SK-N-SH treated with all-trans-retinoic acid at 6 μM for 48 hours (cell line): Measurements from ENCODE around the gene PARVB.

ENCODE experiments used
- ATAC-seq: fragments of 200-7000 bp; cut with Tn5 transposase; 3 replicates; pipeline ENCODE4 v1.9.1; 2020; ENCODE audit warnings: mild to moderate bottlenecking, moderate library complexity
- ARNTL ChIP-seq: fragments of 450-650 bp; formaldehyde crosslinking; IDR thresholded peaks from 2 replicates; pipeline ENCODE4 v1.5.0; 2020; ENCODE audit warnings: low read depth, mild to moderate bottlenecking, moderate library complexity, borderline replicate concordance
- BACH2 ChIP-seq: fragments of 250-450 bp; sonication (Bioruptor Pico); IDR thresholded peaks from 2 replicates; pipeline ENCODE4 v1.9.0; 2021; ENCODE audit warnings: mild to moderate bottlenecking, borderline replicate concordance
- CREB5 ChIP-seq: fragments of 250-450 bp; sonication (Bioruptor Pico); IDR thresholded peaks from 2 replicates; pipeline ENCODE4 v1.5.1; 2020; ENCODE audit warnings: low read depth, mild to moderate bottlenecking, moderate library complexity
- CSDC2 ChIP-seq: fragments of 250-450 bp; sonication (Bioruptor Pico); IDR thresholded peaks from 2 replicates; pipeline ENCODE4 v1.5.0; 2020; ENCODE audit warnings: mild to moderate bottlenecking, moderate library complexity
- CSRNP3 ChIP-seq: fragments of 250-450 bp; sonication (Bioruptor Pico); IDR thresholded peaks from 2 replicates; pipeline ENCODE4 v1.5.1; 2021; ENCODE audit warnings: mild to moderate bottlenecking, moderate library complexity
- ESRRG ChIP-seq: fragments of 250-450 bp; sonication (Bioruptor Pico); IDR thresholded peaks from 2 replicates; pipeline ENCODE4 v1.6.1; 2021; ENCODE audit warnings: mild to moderate bottlenecking
- GLIS3 ChIP-seq: fragments of 250-450 bp; sonication (Bioruptor Pico); IDR thresholded peaks from 2 replicates; pipeline ENCODE4 v1.5.0; 2020; ENCODE audit warnings: mild to moderate bottlenecking, moderate library complexity
- ISL1 ChIP-seq: fragments of 250-450 bp; sonication (Bioruptor Pico); IDR thresholded peaks from 2 replicates; pipeline ENCODE4 v2.1.2; 2022; ENCODE audit warnings: mild to moderate bottlenecking, moderate library complexity
- OSR1 ChIP-seq: fragments of 250-450 bp; sonication (Bioruptor Pico); IDR thresholded peaks from 2 replicates; pipeline ENCODE4 v1.8.0; 2022; ENCODE audit warnings: moderate library complexity, mild to moderate bottlenecking, inconsistent platforms
- PATZ1 ChIP-seq: fragments of 250-450 bp; sonication (Bioruptor Pico); IDR thresholded peaks from 2 replicates; pipeline ENCODE4 v1.8.0; 2020; ENCODE audit warnings: mild to moderate bottlenecking, moderate library complexity, borderline replicate concordance
- POU6F1 ChIP-seq: fragments of 250-450 bp; sonication (Bioruptor Pico); IDR thresholded peaks from 2 replicates; pipeline ENCODE4 v1.8.0; 2021; ENCODE audit warnings: low read depth, mild to moderate bottlenecking, moderate library complexity, borderline replicate concordance
- PPARA ChIP-seq: fragments of 250-450 bp; sonication (Bioruptor Pico); IDR thresholded peaks from 2 replicates; pipeline ENCODE4 v1.5.0; 2020; ENCODE audit warnings: mild to moderate bottlenecking, borderline replicate concordance
- RARB ChIP-seq: fragments of 250-450 bp; sonication (Bioruptor Pico); IDR thresholded peaks from 2 replicates; pipeline ENCODE4 v1.8.0; 2021; ENCODE audit warnings: mild to moderate bottlenecking, moderate library complexity
- SNAI2 ChIP-seq: fragments of 250-450 bp; sonication (Bioruptor Pico); IDR thresholded peaks from 2 replicates; pipeline ENCODE4 v1.5.0; 2020; ENCODE audit warnings: mild to moderate bottlenecking, moderate library complexity
- TCF4 ChIP-seq: fragments of 250-450 bp; sonication (Bioruptor Pico); IDR thresholded peaks from 2 replicates; pipeline ENCODE4 v1.8.0; 2021; ENCODE audit warnings: mild to moderate bottlenecking, moderate library complexity, borderline replicate concordance
- TOX ChIP-seq: fragments of 250-450 bp; sonication (Bioruptor Pico); IDR thresholded peaks from 2 replicates; pipeline ENCODE4 v1.8.0; 2021; ENCODE audit warnings: mild to moderate bottlenecking, moderate library complexity, borderline replicate concordance
- TSHZ2 ChIP-seq: fragments of 250-450 bp; sonication (Bioruptor Pico); IDR thresholded peaks from 2 replicates; pipeline ENCODE4 v1.5.0; 2020; ENCODE audit warnings: mild to moderate bottlenecking, moderate library complexity
- ZC3H10 ChIP-seq: fragments of 250-450 bp; sonication (Bioruptor Pico); IDR thresholded peaks from 2 replicates; pipeline ENCODE4 v1.5.1; 2021; ENCODE audit warnings: mild to moderate bottlenecking, moderate library complexity
- ZFP30 ChIP-seq: fragments of 450-650 bp; formaldehyde crosslinking; IDR thresholded peaks from 2 replicates; pipeline ENCODE4 v1.5.0; 2022; ENCODE audit warnings: mild to moderate bottlenecking, moderate library complexity
- ZNF565 ChIP-seq: fragments of 450-650 bp; formaldehyde crosslinking; conservative IDR thresholded peaks from 2 replicates; pipeline ENCODE4 v1.5.0; 2020; ENCODE audit warnings: low read depth, mild to moderate bottlenecking, moderate library complexity
- ZNF70 ChIP-seq: fragments of 450-650 bp; formaldehyde crosslinking; IDR thresholded peaks from 2 replicates; pipeline ENCODE4 v1.5.0; 2020; ENCODE audit warnings: mild to moderate bottlenecking, moderate library complexity
- ZNF8 ChIP-seq: fragments of 450-650 bp; formaldehyde crosslinking; IDR thresholded peaks from 2 replicates; pipeline ENCODE4 v1.5.0; 2020; ENCODE audit warnings: mild to moderate bottlenecking, moderate library complexity

The PARVB gene

GRCh38 chr22:44147008-44147645 lies 123.0 kb downstream of the PARVB start (continued):
- no peak for TF ChIP-seq OSR1 (CRISPR knock-in tag)

- no peak for ATAC-seq
- TF ChIP-seq BACH2 (CRISPR knock-in tag) (no peak), RARB (no peak), CSDC2 (no peak)
Measured at GRCh38 chr22:44147821-44148574, 123.9 kb downstream of the PARVB start.

- no peak for TF ChIP-seq ZNF565 (CRISPR knock-in tag)
- TF ChIP-seq ISL1 (CRISPR knock-in tag), result no peak
- TF ChIP-seq CREB5 (CRISPR knock-in tag), result no peak
- no peak for TF ChIP-seq ARNTL (CRISPR knock-in tag)
- TF ChIP-seq ZNF70 (CRISPR knock-in tag), result no peak
- TF ChIP-seq BACH2 (CRISPR knock-in tag), result no peak
- no peak for TF ChIP-seq CSRNP3 (CRISPR knock-in tag)
- no peak for TF ChIP-seq TSHZ2 (CRISPR knock-in tag)
- no peak for TF ChIP-seq POU6F1 (CRISPR knock-in tag)
- TF ChIP-seq RARB, result no peak
- TF ChIP-seq ZC3H10 (CRISPR knock-in tag), result no peak
- no peak for TF ChIP-seq ESRRG (CRISPR knock-in tag)
- no peak for TF ChIP-seq PATZ1
- TF ChIP-seq ZFP30 (CRISPR knock-in tag), result no peak
- no peak for TF ChIP-seq ZNF8 (CRISPR knock-in tag)
- TF ChIP-seq GLIS3 (CRISPR knock-in tag), result no peak
- TF ChIP-seq TCF4 (CRISPR knock-in tag), result no peak
- no peak for TF ChIP-seq TOX
- no peak for TF ChIP-seq SNAI2 (CRISPR knock-in tag)
- TF ChIP-seq PPARA, result no peak
- peak; percentile 73 for ATAC-seq
Measured at GRCh38 chr22:44151676-44152075, 127.6 kb downstream of the PARVB start.
